Measurements from ENCODE around the gene MYRIP.

The MYRIP gene

DNA sequence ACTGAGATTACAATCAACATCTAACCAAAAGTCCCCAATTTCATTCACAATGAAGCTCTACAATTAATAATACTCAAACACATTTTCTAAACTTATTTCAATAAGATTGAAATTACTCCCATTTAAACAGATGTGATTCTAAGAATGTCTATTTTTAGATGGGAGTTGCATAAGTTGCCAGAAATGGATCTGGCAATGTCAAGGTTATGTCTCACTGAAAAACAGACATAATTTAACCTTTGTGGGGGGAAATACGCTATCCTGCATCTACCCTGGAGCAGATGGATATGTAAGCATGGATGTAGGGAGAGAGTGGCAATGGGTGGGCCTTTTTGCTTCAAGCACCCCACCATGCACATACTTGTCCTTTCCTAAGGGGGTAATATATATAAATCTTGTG lies 493.4 kb downstream of the MYRIP start:
- no peak for DNase-seq

DNA sequence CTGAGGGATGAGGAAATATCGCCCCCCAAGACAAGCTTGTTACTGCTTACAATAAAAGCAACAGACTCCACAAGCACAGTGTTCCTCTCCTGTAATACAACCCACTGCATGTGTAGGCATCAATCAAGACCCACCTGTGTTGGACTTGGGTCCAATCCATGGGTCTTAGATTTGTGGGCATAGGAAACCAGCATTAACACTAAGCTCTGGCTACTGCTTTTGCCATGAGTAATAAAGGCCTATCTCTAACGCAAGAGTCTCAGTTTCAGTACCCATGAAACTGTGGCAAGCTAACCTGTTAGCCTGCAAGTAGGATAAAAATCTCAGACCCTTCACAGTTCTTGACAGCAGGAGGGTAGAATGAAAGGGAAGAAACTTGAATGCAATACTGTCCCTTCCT lies 494.9 kb downstream of the MYRIP start:
- no peak for DNase-seq

DNA sequence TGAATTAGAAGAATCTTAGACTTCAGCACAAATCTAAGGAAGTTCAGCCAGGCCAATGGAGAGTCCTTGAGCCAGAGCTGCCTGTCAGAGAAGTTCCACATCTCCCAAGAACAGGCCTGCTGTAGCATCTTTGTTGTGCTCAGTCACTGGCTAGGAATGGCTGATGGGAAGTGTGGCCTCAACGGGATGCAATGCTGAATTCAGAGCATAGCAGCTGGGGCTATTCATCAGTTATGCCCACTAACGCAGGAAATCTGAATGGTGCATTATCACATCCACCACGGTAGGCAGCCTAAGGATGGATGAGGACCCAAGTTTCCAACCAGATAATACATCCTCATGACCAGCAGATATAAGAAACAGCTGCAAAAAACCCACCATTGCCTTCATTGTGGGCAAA lies 496.9 kb downstream of the MYRIP start:
- DNase-seq: no peak

DNA sequence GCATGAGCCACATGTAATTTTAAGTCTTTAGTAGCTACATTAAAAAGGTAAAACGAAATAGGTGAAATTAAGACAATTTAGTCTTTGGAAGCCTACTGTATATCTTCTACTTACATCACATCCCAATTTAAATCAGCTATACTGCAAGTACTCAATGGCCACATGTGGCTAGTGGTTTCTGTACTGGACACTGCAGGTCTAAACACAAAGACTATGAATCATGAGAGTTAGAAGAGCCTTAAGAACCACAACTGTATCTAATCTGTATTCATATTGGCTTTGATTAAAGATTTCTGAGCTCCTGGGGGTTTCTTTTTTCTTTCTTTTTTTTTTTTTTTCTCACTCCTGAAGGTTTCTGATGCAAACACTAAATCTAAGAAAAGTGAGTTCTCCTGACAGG lies 497.8 kb downstream of the MYRIP start:
- DNase-seq: no peak

DNA sequence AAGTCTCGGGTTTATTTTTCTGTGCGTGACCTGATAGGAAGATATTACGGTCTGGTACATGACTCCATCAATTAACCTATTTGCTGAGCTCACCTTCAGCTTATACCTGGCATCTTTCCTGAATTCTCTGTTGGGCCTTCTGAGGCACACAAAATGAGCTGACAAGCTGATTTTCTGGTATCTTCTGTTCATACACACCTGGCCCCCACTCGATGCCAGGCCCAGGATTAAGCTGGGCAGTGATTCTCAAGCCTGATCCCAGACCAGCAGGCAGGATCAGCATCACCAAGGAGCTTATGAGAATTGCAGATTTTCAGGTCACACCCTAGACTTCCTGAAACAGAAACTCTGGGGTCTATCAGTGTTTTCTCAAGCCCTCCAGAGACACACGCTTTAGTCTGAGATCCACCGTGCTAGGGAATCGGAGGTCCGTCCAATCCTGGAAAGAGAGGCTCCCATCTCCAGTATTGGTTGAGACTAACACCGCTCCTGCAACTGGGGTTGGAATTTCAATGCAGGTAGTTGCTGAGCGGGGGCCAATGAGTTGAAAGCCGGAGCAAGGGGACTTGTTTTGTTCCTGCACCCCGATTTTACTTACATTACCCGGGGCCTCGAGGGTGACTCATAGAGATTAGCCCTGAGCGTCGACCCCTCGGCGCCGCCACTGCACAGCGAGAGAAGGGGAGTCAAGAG lies 499.5 kb downstream of the MYRIP start:
- no peak for DNase-seq

DNA sequence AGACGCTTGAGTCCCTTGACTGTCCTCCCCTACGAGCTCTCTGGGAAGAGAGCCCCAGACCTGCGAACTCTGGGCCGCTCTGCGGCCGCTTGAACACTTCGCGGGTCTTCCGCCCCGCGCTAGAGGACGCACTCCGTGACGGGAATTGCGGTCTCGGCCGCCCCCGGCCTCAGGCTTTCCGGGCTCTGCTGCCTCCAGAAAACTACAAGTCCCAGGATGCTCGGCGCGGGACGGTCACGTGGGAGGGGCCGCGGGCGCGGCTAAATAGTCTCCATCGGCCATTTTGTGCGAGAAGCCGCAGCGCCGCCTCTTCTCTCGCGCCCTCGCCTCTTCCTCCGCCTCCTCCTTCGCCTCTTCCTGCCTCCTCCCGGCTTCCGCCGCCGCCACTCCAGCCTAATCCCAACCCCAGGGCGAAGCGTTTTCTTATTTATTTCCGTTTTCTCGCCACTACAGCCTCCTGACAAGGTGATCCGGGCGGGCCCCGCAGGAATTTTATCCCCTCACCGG lies 500.1 kb downstream of the MYRIP start, which contains the start of gene EIF1B:
Gene EIF1B, plus strand, starts transcription at position 290 of the 507 bp plus-strand sequence. CDS start 235 bp downstream, outside the sequence.
- peak; percentile 94 for DNase-seq
